GM12872 (cell line): ENCODE data around the gene CPED1.

Source experiments
- CTCF ChIP-seq: IDR thresholded peaks from 3 replicates; pipeline ENCODE4 v1.5.1; 2011; ENCODE audit warnings: low read depth, mild to moderate bottlenecking, low read length, moderate library complexity; ENCODE audit not compliant: insufficient read depth

The CPED1 gene

GRCh38 chr7:121282129-121282528 lies 293.6 kb downstream of the CPED1 start:
- no peak for TF ChIP-seq CTCF

- TF ChIP-seq CTCF: no peak
Measured at GRCh38 chr7:121285066-121285667, 296.7 kb downstream of the CPED1 start.

GRCh38 chr7:121286186-121286585 lies 297.7 kb downstream of the CPED1 start:
- no peak for TF ChIP-seq CTCF

GRCh38 chr7:121286742-121287734 lies 298.5 kb downstream of the CPED1 start:
- no peak for TF ChIP-seq CTCF

GRCh38 chr7:121288894-121289293 lies 300.4 kb downstream of the CPED1 start:
- TF ChIP-seq CTCF: no peak

- no peak for TF ChIP-seq CTCF
Measured at GRCh38 chr7:121294448-121294992, 306.0 kb downstream of the CPED1 start.

- TF ChIP-seq CTCF: no peak
Measured at GRCh38 chr7:121297843-121298242, 309.3 kb downstream of the CPED1 start.
